Fibroblast of lung (primary cell): ENCODE data around the gene NUDCD3.

ENCODE experiments used
- CTCF ChIP-seq, 2 donors: IDR thresholded peaks in 1 of 2; conservative IDR thresholded peaks in 1 of 2; 1 replicate in 1 of 2; 2 replicates in 1 of 2; pipeline ENCODE4 v1.5.1; 2011 to 2012; ENCODE audit warnings: low read length in 2 of 2, control low read depth in 1 of 2, inconsistent platforms in 1 of 2, low read depth in 1 of 2, mild to moderate bottlenecking in 1 of 2
- EZH2 ChIP-seq: IDR thresholded peaks from 2 replicates; pipeline ENCODE4 v1.5.1; 2012; ENCODE audit warnings: low read length, control low read depth, mild to moderate bottlenecking; ENCODE audit errors: missing control alignments

- TF ChIP-seq CTCF (conservative IDR thresholded peaks at IDR 0.05 in 1 of 2, IDR thresholded peaks at IDR 0.05 in 1 of 2; ENCODE audit: low read depth in 1 of 2, low read length in 2 of 2) (no peak), EZH2 (no peak)
These were observed 155.7 kb downstream of the NUDCD3 start for GRCh38 chr7:44334734-44335097.
